NCI-H82 (cell line): Measurements from ENCODE around the gene CTDSPL2.
"Not testable (repeated sequence)": the region's sequence is repeated elsewhere in the genome, so short reads cannot be mapped to it uniquely, and the experiment has no call there.

Source experiments
- DNase-seq: peaks from one replicate; lab custom pipeline; 2025; lab: John Stamatoyannopoulos, UW

Gene CTDSPL2

GRCh38 chr15:44426975-44427755, at the start of gene CTDSPL2:
CTDSPL2 (plus strand) TSS chr15:44427629; CDS start chr15:44459015, 31,386 bp downstream.
- peak; percentile 100 for DNase-seq

- no peak for DNase-seq
These were observed 46.2 kb upstream of the CTDSPL2 start for GRCh38 chr15:44381236-44381635.

GRCh38 chr15:44385344-44385942, 42.0 kb upstream of the CTDSPL2 start:
- no peak for DNase-seq

- DNase-seq, result no peak
These were observed 33.4 kb upstream of the CTDSPL2 start for GRCh38 chr15:44394062-44394461.

GRCh38 chr15:44394562-44394961, 32.9 kb upstream of the CTDSPL2 start:
- no peak for DNase-seq

GRCh38 chr15:44397869-44398268, 29.6 kb upstream of the CTDSPL2 start:
- peak; percentile 1 for DNase-seq

GRCh38 chr15:44414001-44414400, 13.4 kb upstream of the CTDSPL2 start:
- no peak for DNase-seq

GRCh38 chr15:44427756-44428724, 611 bp downstream of the CTDSPL2 start:
- peak; percentile 92 for DNase-seq

- DNase-seq, result no peak
These were observed 8.7 kb downstream of the CTDSPL2 start for GRCh38 chr15:44435893-44436667.

GRCh38 chr15:44438402-44438801, 11.0 kb downstream of the CTDSPL2 start:
- no peak for DNase-seq

GRCh38 chr15:44441095-44441501, 13.7 kb downstream of the CTDSPL2 start:
- DNase-seq, result no peak

GRCh38 chr15:44443515-44443914, 16.1 kb downstream of the CTDSPL2 start:
- DNase-seq, result no peak

- no peak for DNase-seq
These were observed 20.4 kb downstream of the CTDSPL2 start for GRCh38 chr15:44447772-44448376.

GRCh38 chr15:44450172-44450571, 22.7 kb downstream of the CTDSPL2 start:
- no peak for DNase-seq

GRCh38 chr15:44453578-44454283, 26.3 kb downstream of the CTDSPL2 start:
- DNase-seq, result not testable (repeated sequence)

- DNase-seq, result no peak
These were observed 31.0 kb downstream of the CTDSPL2 start for GRCh38 chr15:44458429-44458828.

GRCh38 chr15:44468709-44469385, 41.4 kb downstream of the CTDSPL2 start:
- no peak for DNase-seq

GRCh38 chr15:44471885-44472455, 44.5 kb downstream of the CTDSPL2 start:
- DNase-seq, result no peak

- DNase-seq, result no peak
These were observed 51.9 kb downstream of the CTDSPL2 start for GRCh38 chr15:44479343-44479742.

GRCh38 chr15:44482090-44482489, 54.7 kb downstream of the CTDSPL2 start:
- DNase-seq, result no peak
